T-helper 9 cell (primary cell): ENCODE data around the gene PLAAT2.
"Not testable (repeated sequence)": the region's sequence is repeated elsewhere in the genome, so short reads cannot be mapped to it uniquely, and the experiment has no call there.

Experiments
- DNase-seq: peaks from one replicate; pipeline ENCODE4 v3.0.0-alpha.2; 2020
- total RNA-seq, 2 donors: gene quantifications; one replicate each; lab custom pipeline; 2026; lab: John Stamatoyannopoulos, UW

PLAAT2 gene
- 0.14 to 0.97 reads per million in 2 donors for total RNA-seq

DNA sequence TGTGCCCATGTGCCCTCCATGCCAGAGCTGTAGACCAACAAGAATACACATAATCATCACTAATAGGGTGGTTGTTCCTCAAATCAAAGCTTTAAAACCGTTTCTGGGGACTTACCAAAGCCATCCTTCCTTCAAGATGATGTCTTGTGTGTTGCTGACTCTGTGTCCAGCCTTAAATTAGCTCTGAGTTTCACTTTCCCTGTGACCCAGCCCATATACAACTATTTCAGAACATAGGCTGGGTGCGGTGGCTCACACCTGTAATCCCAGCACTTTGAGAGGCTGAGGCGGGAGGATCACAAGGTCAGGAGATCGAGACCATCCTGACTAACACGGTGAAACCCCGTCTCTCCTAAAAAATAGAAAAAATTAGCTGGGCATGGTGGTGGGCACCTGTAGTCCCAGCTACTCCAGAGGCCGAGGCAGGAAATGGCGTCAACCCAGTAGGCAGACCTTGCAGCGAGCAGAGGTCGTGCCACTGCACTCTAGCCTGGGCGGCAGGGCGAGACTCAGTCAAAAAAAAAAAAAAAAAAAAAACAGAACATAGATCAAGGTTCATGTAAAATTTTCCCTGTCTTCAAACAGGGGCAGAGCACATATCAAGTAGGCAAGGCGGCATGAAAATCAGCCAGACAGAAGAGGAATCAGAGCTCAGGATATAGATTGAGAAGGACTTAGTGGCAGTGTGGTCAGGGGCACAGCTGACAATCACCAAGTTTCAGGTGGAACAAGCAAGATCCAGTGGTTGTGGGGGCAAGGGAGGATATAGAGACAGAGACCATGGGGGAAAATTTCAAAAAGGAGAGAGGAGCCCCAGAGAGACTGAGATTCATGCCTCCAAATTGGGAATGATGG is at the start of gene PLAAT2:
Gene PLAAT2 (minus strand): TSS at position 179 of the 855 bp plus-strand sequence. CDS start 55 bp downstream, at position 124.
- no peak for DNase-seq

DNA sequence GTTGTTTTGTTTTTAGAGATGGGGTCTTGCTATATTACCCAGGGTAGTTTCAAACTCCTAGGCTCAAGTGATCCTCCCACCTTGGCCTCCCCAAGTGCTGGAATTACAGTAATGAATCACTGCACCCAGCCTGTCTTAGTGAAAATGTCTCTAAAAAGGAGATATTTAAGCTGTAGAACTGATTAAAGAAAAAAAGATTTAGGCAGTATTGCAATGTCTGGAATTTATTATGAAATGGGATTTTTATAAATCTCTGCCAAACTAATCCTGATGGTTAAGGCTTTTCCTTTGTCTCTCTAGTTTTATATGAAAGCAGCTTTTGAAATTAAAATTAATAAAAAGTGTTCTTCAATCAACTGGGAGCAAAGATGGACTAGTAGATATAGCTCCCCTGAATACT is 49.0 kb upstream of the PLAAT2 start:
- no peak for DNase-seq

DNA sequence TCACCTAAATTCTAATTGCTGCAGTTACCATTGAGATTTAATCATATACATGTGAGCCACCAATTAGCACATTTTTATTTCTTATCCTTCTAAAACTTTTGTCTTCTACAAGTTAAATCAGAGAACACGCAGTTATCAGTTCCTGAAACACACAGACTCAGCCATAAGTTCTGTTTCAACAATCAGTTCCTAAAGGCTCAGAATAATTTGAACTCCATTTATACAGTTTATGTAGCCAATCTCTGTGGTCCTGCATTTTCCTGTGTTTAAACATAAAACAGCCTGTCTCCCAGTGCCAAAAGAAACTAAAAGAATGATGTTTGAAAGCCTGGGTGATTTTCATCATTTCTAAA is 48.2 kb upstream of the PLAAT2 start:
- DNase-seq = no peak

- no peak for DNase-seq
Observed at GRCh38 chr11:63610604-63611394, 47.6 kb upstream of the PLAAT2 start.

GRCh38 chr11:63609971-63610580 is 46.9 kb upstream of the PLAAT2 start:
- DNase-seq = no peak

DNA sequence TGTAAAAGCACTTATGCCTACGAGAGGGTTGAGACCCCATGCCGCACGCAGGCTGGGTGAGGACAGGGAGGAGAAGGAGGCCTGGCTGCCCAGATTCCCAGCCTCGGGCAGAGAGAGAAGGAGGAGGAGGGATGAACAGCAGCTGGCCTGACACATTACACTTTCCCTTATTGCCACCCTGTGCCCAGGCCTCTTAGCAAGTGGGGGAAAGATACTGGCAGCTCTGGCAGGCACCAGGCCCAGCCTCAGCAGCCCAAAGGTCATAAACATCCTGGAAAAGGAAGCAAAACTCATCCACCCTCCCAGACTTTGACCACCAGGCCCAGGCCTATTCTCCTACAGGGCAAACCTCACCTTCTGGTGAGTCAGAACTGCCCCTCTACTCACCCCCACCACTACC is 46.4 kb upstream of the PLAAT2 start:
- DNase-seq = no peak

GRCh38 chr11:63608353-63609345 is 45.5 kb upstream of the PLAAT2 start:
- DNase-seq = no peak

DNA sequence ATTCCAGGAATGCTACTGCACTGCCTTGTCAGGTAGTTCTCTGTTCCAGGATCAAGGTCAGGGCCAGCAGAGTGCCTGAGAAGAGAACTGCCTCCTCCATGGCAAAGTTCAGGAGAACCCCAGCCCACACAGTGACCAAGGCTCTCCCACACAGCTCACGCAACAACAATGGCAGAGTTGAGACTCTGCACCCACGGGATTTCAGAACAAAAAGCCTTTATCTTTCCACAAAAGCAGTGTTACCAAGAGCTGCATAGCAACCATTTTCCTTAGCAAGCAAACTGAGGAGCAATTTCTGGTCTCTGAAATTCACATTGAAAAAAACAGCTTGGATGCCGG is 40.0 kb upstream of the PLAAT2 start:
- no peak for DNase-seq

GRCh38 chr11:63602290-63603179 is 39.4 kb upstream of the PLAAT2 start:
- DNase-seq = not testable (repeated sequence)

GRCh38 chr11:63599211-63600122 is 36.3 kb upstream of the PLAAT2 start:
- no peak for DNase-seq

DNA sequence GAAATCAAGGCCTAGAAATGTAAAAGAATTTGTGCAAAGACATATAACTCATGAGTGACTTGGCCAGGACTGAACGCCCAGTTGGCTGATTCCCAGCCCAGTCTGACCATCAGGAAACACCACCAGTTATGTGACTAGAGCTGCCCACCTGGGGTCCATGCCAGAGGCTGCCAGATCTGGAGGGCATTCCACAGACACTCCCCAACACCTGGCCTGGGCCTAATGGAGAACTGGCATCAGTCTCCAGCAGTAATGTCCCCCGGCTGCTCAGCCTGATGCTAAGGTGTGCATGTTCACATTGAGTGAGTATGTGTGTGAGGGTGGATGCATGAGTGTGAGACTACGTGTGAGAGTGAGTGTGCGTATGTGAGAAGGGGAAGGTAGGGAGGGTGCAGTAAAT is 35.4 kb upstream of the PLAAT2 start:
- no peak for DNase-seq

- no peak for DNase-seq
Observed at GRCh38 chr11:63595296-63595695, 32.1 kb upstream of the PLAAT2 start.

DNA sequence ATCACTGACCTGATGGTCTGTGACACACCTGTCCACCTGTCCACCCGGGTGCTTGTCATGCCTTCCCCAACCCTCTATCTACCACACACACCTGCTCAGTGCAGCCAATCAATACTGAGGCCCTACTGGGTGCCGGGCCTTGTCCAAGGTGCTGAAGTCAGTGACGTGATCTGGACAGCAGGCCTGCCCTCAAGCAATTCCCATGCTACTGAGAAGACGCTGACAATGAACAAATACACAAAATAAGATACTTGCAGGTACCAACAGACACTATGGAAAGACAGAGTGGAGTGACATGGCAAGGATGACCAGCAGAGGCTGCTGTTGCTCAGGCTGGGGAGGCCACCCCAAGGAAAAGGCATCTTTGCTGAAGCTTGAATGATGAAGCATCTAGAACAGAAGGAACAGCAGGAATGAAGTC is 29.8 kb upstream of the PLAAT2 start:
- DNase-seq = no peak

GRCh38 chr11:63590024-63590788 is 27.0 kb upstream of the PLAAT2 start:
- no peak for DNase-seq

GRCh38 chr11:63589000-63589399 is 25.8 kb upstream of the PLAAT2 start:
- DNase-seq = no peak

DNA sequence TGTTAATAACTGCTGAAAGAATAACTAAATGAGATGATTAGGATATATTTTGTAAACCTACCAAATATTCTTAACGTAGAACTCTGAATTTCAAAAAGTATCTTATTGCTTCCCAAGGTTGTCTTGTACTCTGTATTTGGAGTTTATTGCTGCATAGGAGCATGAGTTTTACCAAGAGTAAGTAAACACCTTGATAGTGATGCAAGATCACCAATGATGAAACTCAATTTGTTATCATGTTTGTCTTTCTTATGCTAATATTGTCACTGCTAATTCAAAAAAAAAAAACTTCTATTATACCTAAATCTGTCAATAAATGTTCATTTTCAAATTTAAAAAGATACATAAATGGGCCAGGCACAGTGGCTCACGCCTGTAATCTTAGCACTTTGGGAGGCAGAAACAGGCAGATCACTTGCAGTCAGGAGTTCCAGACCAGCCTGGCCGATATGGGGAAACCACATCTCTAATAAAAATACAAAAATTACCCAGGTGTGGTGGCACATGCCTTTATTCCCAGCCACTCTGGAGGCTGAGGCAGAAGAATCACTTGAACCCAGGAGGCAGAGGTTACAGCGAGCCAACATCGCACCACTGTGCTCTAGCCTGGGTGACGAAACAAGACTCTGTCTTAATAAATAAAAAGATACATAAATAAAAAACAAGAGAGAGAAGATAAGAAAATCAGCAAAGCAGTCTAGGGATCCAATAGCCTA is 23.4 kb upstream of the PLAAT2 start:
- no peak for DNase-seq

- DNase-seq = no peak
Observed at GRCh38 chr11:63583357-63583677, 20.1 kb upstream of the PLAAT2 start.

GRCh38 chr11:63581224-63581623 is 18.0 kb upstream of the PLAAT2 start:
- DNase-seq = not testable (repeated sequence)

DNA sequence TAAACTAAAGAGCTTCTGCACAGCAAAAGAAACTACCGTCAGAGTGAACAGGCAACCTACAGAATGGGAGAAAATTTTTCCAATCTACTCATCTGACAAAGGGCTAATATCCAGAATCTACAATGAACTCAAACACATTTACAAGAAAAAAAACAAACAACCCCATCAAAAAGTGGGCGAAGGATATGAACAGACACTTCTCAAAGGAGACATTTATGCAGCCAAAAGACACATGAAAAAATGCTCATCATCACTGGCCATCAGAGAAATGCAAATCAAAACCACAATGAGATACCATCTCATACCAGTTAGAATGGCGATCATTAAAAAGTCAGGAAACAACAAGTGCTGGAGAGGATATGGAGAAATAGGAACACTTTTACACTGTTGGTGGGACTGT is 15.7 kb upstream of the PLAAT2 start:
- DNase-seq = not testable (repeated sequence)
